HG03575 (cell line): ENCODE data around the gene RPL31.
"Not testable (repeated sequence)": the region's sequence is repeated elsewhere in the genome, so short reads cannot be mapped to it uniquely, and the experiment has no call there.

Experiments
- ATAC-seq: cut with Tn5 transposase; IDR thresholded peaks from one replicate; pipeline ENCODE4 v1.9.1; 2021; ENCODE audit not compliant: unreplicated experiment, insufficient number of reproducible peaks, low FRiP score; ENCODE audit errors: extremely low read depth

Gene RPL31

DNA sequence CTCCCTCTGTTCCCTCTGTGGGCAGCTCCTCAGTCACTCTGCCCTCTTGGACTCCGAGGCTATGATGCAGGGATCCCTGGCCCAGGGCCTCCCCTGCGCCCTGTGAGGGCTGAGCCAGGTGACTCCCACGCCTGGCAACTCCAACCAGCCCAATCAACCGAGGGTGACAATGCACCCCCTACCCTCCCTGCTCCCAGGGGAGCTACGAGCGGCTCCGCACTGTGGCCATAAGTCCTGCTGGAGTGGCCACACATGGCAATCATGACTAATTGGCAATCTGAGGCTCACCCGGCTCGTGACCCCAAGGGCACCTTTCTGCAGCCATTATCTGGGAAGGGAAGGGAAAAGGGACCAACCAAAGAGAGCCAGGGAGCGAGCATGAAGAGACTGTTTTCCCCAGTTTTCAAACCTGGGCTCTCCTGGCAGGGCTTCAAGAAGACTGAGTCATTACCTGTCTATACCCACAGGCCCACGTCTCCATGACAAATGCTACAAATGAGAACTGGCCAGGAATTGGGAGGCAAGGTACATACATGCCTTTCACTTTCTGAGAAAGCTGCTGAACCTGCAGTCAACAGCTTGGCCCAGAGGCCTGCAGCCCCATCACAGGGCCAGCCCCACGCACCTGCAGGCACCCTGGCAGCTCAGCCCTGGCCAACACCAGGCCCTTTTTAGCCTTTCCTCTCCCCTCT lies 45.1 kb downstream of the RPL31 start:
- ATAC-seq, result no peak

DNA sequence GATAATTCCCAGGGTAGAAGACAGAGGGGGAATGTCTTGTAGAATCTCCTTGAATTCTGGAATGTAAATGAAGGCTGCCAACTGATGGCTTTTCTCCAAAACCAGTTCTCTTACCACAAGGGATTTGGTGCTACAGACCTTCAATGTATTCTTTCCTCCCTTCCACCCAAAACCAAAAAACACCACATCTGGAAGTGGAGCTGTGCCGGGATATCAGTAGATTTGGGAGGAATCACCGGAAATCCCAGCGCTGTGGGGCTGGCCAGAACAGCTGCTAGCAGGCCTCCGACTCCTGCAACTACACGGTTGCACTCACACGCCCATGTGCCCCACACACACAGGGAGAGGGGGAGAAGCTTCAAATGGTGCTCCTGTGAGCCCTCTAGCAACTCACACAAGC lies 45.7 kb downstream of the RPL31 start:
- ATAC-seq, result no peak

DNA sequence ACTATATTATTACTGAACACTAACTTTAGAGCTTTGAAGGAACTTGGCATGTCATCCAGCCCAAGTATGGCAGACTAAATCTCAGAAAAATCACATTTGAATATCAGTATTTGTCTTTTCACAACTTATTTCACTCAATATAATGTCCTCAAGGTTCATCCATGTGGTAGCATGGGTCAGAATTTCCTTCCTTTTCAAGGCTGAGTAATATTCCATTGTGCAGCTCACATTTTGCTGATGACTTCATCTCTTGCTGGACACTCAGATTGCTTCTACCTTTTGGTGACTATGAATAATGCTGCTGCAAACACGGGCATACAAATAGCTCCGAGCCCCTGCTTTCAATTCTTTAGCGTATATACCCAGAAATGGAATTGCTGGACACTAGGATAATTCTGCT lies 46.7 kb downstream of the RPL31 start:
- no peak for ATAC-seq

DNA sequence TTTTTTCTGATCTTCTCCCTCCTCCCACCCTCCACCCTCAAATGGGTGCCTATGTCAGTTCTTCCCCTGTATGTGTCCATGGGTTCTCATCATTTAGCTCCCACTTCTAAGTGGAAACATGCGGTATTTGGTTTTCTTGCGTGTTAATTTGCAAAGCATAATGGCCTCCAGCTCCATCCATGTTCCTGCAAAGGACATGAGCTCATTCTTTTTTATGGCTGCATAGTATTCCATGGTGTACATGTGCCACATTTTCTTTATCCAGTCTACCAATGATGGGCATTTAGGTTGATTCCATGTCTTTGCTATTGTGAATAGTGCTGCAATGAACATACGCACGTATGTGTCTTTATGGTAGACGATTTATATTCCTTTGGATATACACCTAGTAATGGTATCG lies 48.8 kb downstream of the RPL31 start:
- ATAC-seq, result not testable (repeated sequence)

DNA sequence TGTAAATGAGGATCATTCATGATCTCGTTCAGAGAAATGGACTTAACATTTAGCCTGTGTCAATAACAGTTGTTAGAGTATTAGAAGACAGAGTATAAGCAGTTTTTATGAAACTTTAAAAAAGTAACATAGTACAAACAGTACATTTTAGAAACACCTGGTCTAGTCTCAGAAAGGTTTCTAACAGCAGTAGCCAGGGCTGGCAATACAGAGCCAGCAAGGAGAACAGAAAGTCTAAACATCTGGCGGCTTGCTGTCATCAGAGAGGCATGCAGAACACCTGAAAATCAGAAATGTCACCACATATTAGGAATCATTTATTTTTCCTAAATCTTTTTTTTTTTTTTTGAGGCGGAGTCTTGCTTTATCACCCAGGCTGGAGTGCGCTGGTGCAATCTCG lies 50.1 kb downstream of the RPL31 start:
- ATAC-seq, result no peak

DNA sequence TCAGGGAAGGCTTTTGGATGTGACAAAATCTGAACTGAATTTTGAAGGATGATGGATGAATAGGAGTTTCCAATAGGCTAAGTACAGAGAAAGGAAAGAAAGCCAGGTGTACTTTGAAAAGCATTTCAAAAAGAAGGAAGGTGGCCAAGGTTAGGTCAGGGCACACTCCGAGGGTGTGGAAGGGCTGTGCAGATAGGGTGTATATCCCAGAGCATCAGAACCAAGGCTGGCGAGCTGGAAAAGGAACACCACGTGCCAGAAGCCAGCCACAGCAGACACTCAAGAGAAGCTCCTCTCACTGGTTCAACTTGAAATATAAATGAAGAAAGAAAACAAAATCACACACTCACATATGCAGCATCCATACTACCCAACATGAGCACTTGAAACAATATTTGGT lies 51.0 kb downstream of the RPL31 start:
- no peak for ATAC-seq
